ENCODE measurements around the gene PSMA5.
A peak's percentile ranks its signal among the peaks of the same experiment; 100 is the strongest.
"Not testable (repeated sequence)": the region's sequence is repeated elsewhere in the genome, so short reads cannot be mapped to it uniquely, and the experiment has no call there.

The PSMA5 gene

GRCh38 chr1:109432336-109432735 lies 6.1 kb upstream of the PSMA5 start:
- no peak for DNase-seq

DNA sequence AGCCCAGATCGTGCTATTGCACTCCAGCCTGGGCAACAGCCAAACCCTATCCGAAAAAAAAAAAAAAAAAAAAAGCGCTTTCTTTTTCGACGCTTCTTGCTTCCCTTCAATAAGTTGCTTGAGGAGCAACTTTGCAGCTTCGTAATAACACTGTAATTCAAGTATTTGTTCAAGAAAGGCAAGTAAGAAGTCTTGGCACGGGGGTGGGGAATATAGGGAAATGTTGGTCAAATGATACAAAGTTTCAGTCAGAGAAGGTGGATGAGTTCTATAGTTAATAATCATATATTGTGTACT lies 871 bp upstream of the PSMA5 start:
- no peak for DNase-seq

- peak; percentile 86 for DNase-seq
These were observed 612 bp downstream of the PSMA5 start for GRCh38 chr1:109425391-109426280.

- no peak for DNase-seq
These were observed 2.8 kb downstream of the PSMA5 start for GRCh38 chr1:109423498-109423897.

DNA sequence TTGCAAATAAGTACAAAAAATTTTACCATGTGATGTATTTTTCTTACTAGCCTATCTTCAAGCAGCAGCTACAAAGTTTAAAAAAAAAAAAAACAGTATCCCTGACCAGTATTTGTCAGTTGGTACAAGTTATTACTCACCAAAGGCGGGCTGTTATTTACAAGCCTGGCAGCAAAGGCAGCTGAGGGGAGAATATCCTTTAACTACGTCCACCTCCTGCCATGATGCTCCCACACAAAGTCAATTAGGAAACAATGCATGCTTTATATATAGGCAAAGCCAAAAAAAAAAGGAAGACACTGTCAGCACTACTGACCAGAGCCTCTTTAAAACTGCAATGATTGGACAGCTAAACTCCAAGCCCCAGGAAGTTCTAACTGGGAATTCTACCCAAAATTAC lies 13.7 kb downstream of the PSMA5 start:
- no peak for DNase-seq

- no peak for DNase-seq
These were observed 21.4 kb downstream of the PSMA5 start for GRCh38 chr1:109404838-109405237.

DNA sequence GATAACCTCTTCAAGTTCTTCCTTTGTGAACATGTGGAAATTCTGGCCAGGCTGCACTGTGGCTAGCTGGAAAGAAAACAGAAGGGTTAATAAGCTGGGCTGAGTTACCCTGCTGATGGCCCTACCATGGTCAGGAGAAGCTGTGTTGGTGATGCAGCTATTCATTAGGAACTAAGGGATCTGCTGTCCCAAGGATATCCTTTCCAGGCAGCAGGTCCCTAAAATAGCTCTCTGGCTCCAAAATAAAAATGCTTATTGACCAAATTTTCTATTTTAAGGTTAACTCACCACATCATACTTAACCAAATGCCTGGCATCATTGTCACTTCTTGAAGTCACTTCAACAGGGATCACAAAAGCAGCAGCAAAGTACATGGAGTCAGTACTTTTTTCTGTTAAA lies 24.2 kb downstream of the PSMA5 start:
- DNase-seq: no peak

DNA sequence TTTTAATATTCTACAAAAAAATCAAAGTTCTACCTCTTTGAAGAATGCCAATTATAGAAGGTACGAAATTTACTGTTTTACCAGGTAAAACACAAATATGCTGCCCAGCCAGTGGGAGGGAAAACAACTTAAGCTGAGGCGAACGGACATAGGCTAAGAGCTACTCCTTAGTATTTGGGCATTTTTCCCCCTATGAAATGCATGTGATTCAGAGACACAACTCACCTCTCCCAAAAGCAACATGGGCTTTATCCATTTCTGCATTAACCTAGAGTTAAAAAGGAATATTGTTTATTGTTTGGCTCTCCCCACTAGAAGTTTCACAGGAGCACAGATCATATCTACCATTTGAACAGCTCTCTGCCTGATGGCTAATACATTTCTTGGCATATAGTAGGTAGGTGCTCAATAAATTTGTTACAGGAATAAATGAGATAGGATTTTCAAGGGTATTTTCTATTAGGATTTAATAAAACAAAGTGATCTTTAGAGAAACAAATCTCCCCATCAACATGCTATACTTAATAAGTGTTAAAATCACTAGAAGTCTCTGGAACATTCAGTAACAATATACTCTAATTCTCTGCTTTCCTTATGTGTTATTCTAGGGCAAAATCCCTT lies 26.1 kb downstream of the PSMA5 start:
- DNase-seq: no peak

DNA sequence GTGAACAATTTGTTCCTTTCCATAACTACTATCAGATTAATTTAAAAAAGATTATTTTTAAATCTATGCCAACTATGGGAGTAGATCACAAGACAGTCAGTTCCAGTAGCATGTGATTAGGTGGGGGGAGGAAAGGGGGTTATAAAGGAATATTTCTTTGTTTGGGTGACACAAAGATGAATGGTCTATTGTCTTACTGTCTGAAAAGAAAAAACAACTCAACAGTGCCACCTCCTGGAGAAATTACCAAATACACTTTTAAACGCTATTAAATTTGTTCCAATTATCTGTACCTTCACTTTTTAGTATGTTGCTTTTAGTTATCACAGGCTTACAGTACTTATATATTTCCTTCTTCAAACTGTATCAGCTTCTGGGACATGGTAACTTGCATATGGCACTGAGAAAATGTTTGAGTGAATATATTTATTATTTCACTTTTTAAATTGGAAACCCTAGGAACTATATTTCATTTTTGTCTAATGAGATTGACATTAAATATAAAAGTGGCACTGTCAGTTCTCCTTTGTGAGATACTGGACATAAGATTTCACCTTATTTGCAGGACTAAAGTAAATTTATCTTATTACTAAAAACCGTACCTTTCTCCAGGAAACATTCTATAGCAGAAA lies 26.8 kb downstream of the PSMA5 start:
- DNase-seq: no peak

GRCh38 chr1:109398343-109399225 lies 27.7 kb downstream of the PSMA5 start:
- DNase-seq: no peak

- peak; percentile 88 for DNase-seq
These were observed 28.5 kb downstream of the PSMA5 start, which contains the start of gene SORT1 for GRCh38 chr1:109397581-109398342. Gene SORT1 (minus strand): TSS chr1:109397918. CDS start chr1:109397892, 26 bp downstream.

- no peak for DNase-seq
These were observed 29.2 kb downstream of the PSMA5 start for GRCh38 chr1:109396871-109397580.

DNA sequence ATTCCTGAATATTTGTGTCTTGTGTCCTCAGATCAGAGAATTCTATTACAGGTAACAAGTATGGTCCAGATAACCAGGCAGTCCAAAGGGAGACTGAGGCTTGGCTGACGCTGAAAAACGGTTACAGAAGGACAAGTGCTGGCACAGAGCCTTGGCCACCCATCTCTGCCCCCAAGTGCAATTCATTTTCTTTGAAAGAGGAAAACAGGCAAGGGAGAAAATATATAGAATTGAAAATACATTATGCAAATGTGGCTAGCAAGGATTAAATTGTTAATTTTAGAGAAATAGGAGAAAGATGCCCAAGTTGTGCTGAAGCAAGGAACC lies 29.8 kb downstream of the PSMA5 start:
- no peak for DNase-seq

GRCh38 chr1:109395602-109396512 lies 30.4 kb downstream of the PSMA5 start:
- DNase-seq: no peak

GRCh38 chr1:109395282-109395599 lies 31.0 kb downstream of the PSMA5 start:
- not testable (repeated sequence) for DNase-seq

DNA sequence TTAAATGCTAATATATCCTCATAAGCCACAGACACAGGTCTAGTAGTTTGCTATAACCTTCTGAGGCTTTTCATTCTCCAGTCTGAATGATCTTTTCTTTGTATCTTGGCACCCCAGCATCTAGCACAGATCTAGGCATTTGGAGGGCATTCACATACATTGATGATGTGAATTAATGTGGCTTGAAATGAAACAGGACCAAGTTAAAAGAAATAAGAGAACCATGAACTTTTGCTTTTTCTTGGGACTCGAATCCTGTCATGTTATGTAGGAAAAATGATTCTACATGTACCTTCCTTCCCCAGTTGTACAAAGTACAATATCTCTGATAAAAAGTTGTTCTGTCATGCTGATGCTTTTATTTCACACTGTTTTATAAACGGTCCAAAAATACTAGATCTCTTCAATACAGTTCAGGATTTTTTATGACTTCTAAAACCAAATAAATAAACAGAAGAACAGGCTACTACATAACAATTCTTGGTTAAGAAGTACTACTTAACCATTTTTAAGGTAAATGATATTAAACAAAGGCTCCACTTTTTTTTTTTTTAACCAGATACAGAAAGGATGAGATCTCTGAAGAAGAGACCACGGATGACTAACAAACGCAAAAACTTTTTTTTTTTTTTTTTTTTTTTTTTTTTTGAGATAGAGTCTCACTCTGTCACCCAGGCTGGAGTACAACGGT lies 31.5 kb downstream of the PSMA5 start:
- no peak for DNase-seq

DNA sequence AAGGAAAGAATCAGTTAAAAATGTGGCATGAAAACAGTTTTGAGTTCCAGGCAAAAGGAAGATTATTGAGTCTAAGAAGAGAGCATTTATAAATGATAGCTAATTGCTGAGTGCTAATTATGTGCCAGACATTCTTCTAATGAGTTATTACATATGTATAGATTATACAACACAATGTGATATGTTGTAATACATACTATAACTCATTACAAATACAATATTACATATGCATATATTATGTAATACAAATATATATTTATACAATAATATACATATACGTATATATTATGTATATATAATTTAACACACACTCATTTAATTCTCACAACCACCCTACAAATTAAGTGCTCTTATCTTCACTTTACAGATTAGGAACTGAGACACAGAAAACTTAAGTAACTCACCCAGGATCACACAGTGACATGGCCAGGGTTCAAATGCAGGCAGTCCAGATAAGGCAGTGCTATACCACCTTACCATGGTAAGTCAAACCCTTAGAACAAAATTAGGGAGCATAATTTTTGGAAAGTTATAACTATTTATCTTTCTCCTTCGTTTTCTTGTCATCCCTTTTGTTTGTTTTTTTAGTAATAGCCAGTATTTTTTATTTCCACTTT lies 32.5 kb downstream of the PSMA5 start:
- DNase-seq: no peak

DNA sequence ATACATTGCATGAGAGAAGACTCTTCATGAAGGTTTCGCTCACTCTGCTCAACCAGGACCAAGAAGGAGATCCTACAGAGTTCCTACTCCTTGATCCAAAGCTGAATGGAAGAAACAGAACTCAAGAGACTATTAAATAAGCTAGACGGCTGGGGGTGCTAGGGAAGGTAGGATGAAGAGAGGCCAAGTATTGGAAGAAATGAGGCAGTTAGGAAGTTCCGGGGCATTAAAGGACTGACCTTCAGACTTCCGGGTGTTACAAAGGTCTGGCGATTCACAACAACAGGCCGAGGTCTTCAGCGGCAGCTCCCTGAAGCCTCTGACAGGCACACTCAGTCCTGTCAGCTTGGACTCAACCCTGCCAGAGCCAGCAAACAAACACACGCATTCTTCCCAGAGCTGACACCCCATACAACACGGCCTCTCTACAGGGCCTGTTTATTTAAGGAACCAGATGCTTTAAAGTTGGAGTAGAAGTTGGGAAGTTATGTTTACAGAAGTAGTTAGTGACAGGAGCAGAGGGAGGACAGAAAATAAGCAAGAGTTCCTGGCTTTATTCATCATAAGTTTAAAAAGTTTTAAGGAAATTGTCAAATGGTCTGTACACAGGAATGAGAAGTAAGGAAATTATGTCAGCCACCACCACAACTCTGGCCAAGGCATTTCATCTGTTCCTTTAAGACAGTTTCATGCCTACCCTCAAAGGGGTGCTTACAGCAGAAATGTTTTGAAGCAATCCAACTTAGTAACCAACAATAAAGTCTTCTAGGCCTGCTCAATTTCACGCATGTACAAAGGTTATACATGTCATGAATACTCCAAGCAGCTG lies 33.2 kb downstream of the PSMA5 start:
- DNase-seq: no peak

All from NK-92 treated with Interleukin-12 subunit alpha and Interleukin-12 subunit beta, amount 100 ng/mL, for 24 hours (cell line).